ENCODE results near the gene PAMR1. TPM values are rescaled to one million over a fixed set of nuclear protein-coding genes. Genes with fewer than 3 reads are reported as not detected.

The PAMR1 gene
- not detected in 2 replicates for polyA plus RNA-seq (2011; rRNA removed)
- not detected in 2 replicates for polyA plus RNA-seq (2012; cell fraction: cytosol; rRNA removed)
- polyA plus RNA-seq (2012; cell fraction: nucleus; rRNA removed), result not detected in 2 replicates
- not detected in 3 replicates for polyA plus RNA-seq (2017; fragmentation: RNase III; extraction: RNeasy Plus Mini Kit Qiagen cat#74134 plus additional on column Dnase treatment)
- polyA minus RNA-seq (2011; rRNA and poly(A)+ RNA removed), result 0.34 and 0.66 TPM in 2 replicates

GRCh38 chr11:35525501-35526175 lies at the start of gene PAMR1:
Gene PAMR1, minus strand, starts transcription at chr11:35525616. Its CDS starts 31 bp downstream, at chr11:35525585.
- CTCF ChIA-PET, result interaction anchor here (0.7 to 1.5 kb wide), 4 partner anchors 12 to 40 kb away, joined by 3 to 4 read pairs (median 3); no protein-coding TSS in a partner anchor
- peaks cover 11% of the 10 kb centered on the region for H3K4me1 ChIP-seq
- H3K4me2 ChIP-seq, result no peak within 1 kb of the TSS
- 70% methylated on average over 31 of the region's 34 CpGs for WGBS (ENCODE audit: missing lambda C conversion rate)
- ATAC-seq, result no peak
- POLR2A ChIA-PET, result no interaction called here
- no peak for DNase-seq (ENCODE audit: low read depth in 1 of 2, low spot score in 1 of 2)
- no peak within 1 kb of the TSS for H3K4me3 ChIP-seq
- no peak within 1 kb of the TSS for H3K27ac ChIP-seq
- FAIRE-seq, result no peak
- no peaks in the 10 kb centered on the region for H3K9me3 ChIP-seq
- TF ChIP-seq MAFK (IDR thresholded peaks at IDR 0.05; ENCODE audit: partially characterized antibody) (no peak), POLR2A (IDR thresholded peaks at IDR 0.05; ENCODE audit: low read length) (no peak), EHMT2 (IDR thresholded peaks at IDR 0.05; ENCODE audit: low read depth) (no peak), ZSCAN20 (CRISPR knock-in tag; IDR thresholded peaks at IDR 0.05) (no peak), E2F6 (IDR thresholded peaks at IDR 0.05; ENCODE audit: borderline replicate concordance, low read depth) (no peak), PHF8 (IDR thresholded peaks at IDR 0.05; ENCODE audit: borderline replicate concordance, low read depth) (no peak), RAD21 (conservative IDR thresholded peaks at IDR 0.05 in 1 of 2, IDR thresholded peaks at IDR 0.05 in 1 of 2) (no peak), JUNB (IDR thresholded peaks at IDR 0.05) (no peak), ZFP36 (IDR thresholded peaks at IDR 0.05; ENCODE audit: borderline replicate concordance, partially characterized antibody) (no peak), MAX (IDR thresholded peaks at IDR 0.05) (no peak), HOXA7 (CRISPR knock-in tag; IDR thresholded peaks at IDR 0.05) (no peak), BHLHE40 (IDR thresholded peaks at IDR 0.05; ENCODE audit: low read depth, low read length) (no peak), CBX2 (IDR thresholded peaks at IDR 0.05; ENCODE audit: borderline replicate concordance, low read depth) (no peak), ATOH8 (CRISPR knock-in tag; IDR thresholded peaks at IDR 0.05; ENCODE audit: low read depth) (no peak), ESRRA (IDR thresholded peaks at IDR 0.05; ENCODE audit: borderline replicate concordance, low read length) (no peak), ZNF302 (CRISPR knock-in tag; IDR thresholded peaks at IDR 0.05) (no peak), KDM1A (IDR thresholded peaks at IDR 0.05; ENCODE audit: low read depth) (no peak), KDM5A (IDR thresholded peaks at IDR 0.05) (no peak)

GRCh38 chr11:35571696-35572095 lies 46.3 kb upstream of the PAMR1 start:
- Histone ChIP-seq H3K4me3 (no peak overlapping the region), H3K9me3 (no peaks in the 10 kb centered on the region), H3K27ac (no peak overlapping the region), H3K4me1 (0 out of 3 replicates have a peak, but pooled peaks cover 3% of the 10 kb centered on the region), H3K4me2 (no peak overlapping the region)
- POLR2A ChIA-PET, result no interaction called here
- CTCF ChIA-PET, result interaction anchor here (0.9 kb wide), 1 partner anchor 10 kb away, joined by 3 read pairs; no protein-coding TSS in a partner anchor
- DNase-seq (ENCODE audit: low read depth in 1 of 2, low spot score in 1 of 2) (no peak), ATAC-seq (no peak), FAIRE-seq (no peak)
- 61% methylated on average over 3 of the region's 3 CpGs for WGBS (ENCODE audit: missing lambda C conversion rate)
- no peak for TF ChIP-seq HOXB5 (CRISPR knock-in tag; IDR thresholded peaks at IDR 0.05)
- TF ChIP-seq CTCF (IDR thresholded peaks at IDR 0.05), result no peak
- TF ChIP-seq PBX3 (IDR thresholded peaks at IDR 0.05), result no peak
- no peak for TF ChIP-seq CHD4 (IDR thresholded peaks at IDR 0.05; ENCODE audit: borderline replicate concordance)
- TF ChIP-seq BCL3 (IDR thresholded peaks at IDR 0.05), result no peak
- no peak for TF ChIP-seq RAD21 (conservative IDR thresholded peaks at IDR 0.05 in 1 of 2, IDR thresholded peaks at IDR 0.05 in 1 of 2)
- no peak for TF ChIP-seq EHMT2 (IDR thresholded peaks at IDR 0.05; ENCODE audit: low read depth)
- TF ChIP-seq EHF (CRISPR knock-in tag; IDR thresholded peaks at IDR 0.05), result no peak
- TF ChIP-seq HES2 (IDR thresholded peaks at IDR 0.05), result no peak
- TF ChIP-seq USF2 (IDR thresholded peaks at IDR 0.05), result no peak
- no peak for TF ChIP-seq POLR2AphosphoS2 (conservative IDR thresholded peaks at IDR 0.05; ENCODE audit: low read length)
- no peak for TF ChIP-seq HOXA7 (CRISPR knock-in tag; IDR thresholded peaks at IDR 0.05)
- TF ChIP-seq MAFK (IDR thresholded peaks at IDR 0.05; ENCODE audit: partially characterized antibody), result no peak
- TF ChIP-seq TP53 (CRISPR knock-in tag; IDR thresholded peaks at IDR 0.05), result no peak
- TF ChIP-seq NPAS2 (CRISPR knock-in tag; IDR thresholded peaks at IDR 0.05; ENCODE audit: borderline replicate concordance), result no peak
- TF ChIP-seq ZC3H11A (IDR thresholded peaks at IDR 0.05), result no peak

Data from A549 (cell line).